Thyroid gland (tissue), 4 donors: ENCODE data around the gene KCNJ15. TPM values are rescaled to one million over a fixed set of nuclear protein-coding genes. Genes with fewer than 3 reads are reported as not detected.
A peak's percentile ranks its signal among the peaks of the same experiment; 100 is the strongest.

Experiments used
- DNase-seq, 2 donors: peaks; one replicate each; pipeline ENCODE4 v3.0.0-alpha.2; 2019
- H3K27ac ChIP-seq, 3 donors: fragments of 200-600 bp; sonication (generic); 1 replicate in 2 of 3; 2 replicates in 1 of 3; pipeline ENCODE4 v1.5.1; 2016 to 2019; ENCODE audit warnings: mild to moderate bottlenecking in 1 of 3, moderate library complexity in 1 of 3
- H3K27me3 ChIP-seq: fragments of 200-600 bp; sonication (generic); one replicate; pipeline ENCODE4 v1.5.1; 2019
- H3K36me3 ChIP-seq, 2 donors: fragments of 200-600 bp; sonication (generic); one replicate each; pipeline ENCODE4 v1.5.1; 2016 to 2019
- H3K4me1 ChIP-seq, 2 donors: fragments of 200-600 bp; sonication (generic); one replicate each; pipeline ENCODE4 v1.5.1; 2017 to 2019
- H3K4me3 ChIP-seq, 3 donors: fragments of 200-600 bp; sonication (generic); replicated peaks in 1 of 3; 1 replicate in 2 of 3; 2 replicates in 1 of 3; pipeline ENCODE4 v1.5.1; 2016; ENCODE audit warnings: mild to moderate bottlenecking in 1 of 3
- H3K9me3 ChIP-seq: fragments of 200-600 bp; sonication (generic); one replicate; pipeline ENCODE4 v1.5.1; 2017
- CTCF ChIP-seq, 6 experiments: fragments of 200-600 bp in 3 of 6; fragments of 450-650 bp in 3 of 6; sonication (generic) in 3 of 6; IDR thresholded peaks; one replicate each; pipeline ENCODE4 v1.5.1; 2016 to 2019; ENCODE audit warnings: antibody characterized with exemption in 6 of 6, mild to moderate bottlenecking in 2 of 6, inconsistent platforms in 1 of 6, moderate library complexity in 1 of 6
- POLR2A ChIP-seq, 2 donors: fragments of 450-650 bp; IDR thresholded peaks; one replicate each; pipeline ENCODE4 v1.6.1; 2017; ENCODE audit warnings: antibody characterized with exemption in 2 of 2, mild to moderate bottlenecking in 2 of 2, moderate library complexity in 1 of 2
- WGBS, 2 donors: methylation state at CpG; one replicate each; pipeline ENCODE4 v1.1.5; 2017; 5-methylcytosine and 5-hydroxymethylcytosine counted together
- intact Hi-C: fragments of 100-400 bp; cut with DNase I; formaldehyde crosslinking; loops from one replicate; pipeline ENCODE4 v1.15.1; 2023
- total RNA-seq, 4 donors: library from RNA; depleted of rRNA; stranded (reverse); fragments of >200 nt; gene quantifications; one replicate each; pipeline ENCODE4 v1.2.3, GENCODE V29; 2016

KCNJ15 gene
- total RNA-seq, 4 donors from 2014 or later, result 29.2 to 71.2 (median 59.5) TPM

- Histone ChIP-seq H3K9me3 (no peaks in the 10 kb centered on the region), H3K4me3 (no peak overlapping the region), H3K36me3 (no peaks in the 10 kb centered on the region), H3K27ac (peak overlapping the region in 2 of 3 donors; percentile 35 to 72), H3K4me1 (peaks cover 45 to 80% of the 10 kb centered on the region in 2 donors), H3K27me3 (no peaks in the 10 kb centered on the region)
- WGBS, 2 donors, result 88 to 97% methylated on average over 7 to 8 of the region's 8 CpGs
- intact Hi-C loops, result loop anchor here (10.0 kb wide), 1 partner anchor 45 kb away; no protein-coding TSS in a partner anchor
- no peak for DNase-seq
- TF ChIP-seq CTCF (IDR thresholded peaks at IDR 0.05), result no peak
- no peak for TF ChIP-seq POLR2A (IDR thresholded peaks at IDR 0.05)
These were observed 42.9 kb downstream of the KCNJ15 start for GRCh38 chr21:38299671-38300070.

DNA sequence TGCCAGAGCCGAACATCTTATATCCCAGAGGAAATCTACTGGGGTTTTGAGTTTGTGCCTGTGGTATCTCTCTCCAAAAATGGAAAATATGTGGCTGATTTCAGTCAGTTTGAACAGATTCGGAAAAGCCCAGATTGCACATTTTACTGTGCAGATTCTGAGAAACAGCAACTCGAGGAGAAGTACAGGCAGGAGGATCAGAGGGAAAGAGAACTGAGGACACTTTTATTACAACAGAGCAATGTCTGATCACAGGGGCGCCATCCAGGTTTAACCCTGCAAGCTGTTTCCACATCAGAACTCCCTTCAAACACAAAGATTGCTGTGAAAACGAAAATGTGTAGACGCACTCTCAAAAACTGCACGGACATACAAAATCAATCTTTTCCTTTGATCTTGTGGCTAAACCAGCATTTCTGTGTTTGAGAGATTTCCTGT is 43.4 kb downstream of the KCNJ15 start:
- Histone ChIP-seq H3K36me3 (no peaks in the 10 kb centered on the region), H3K27me3 (no peaks in the 10 kb centered on the region), H3K27ac (peak overlapping the region; percentile 35 to 72 (median 59)), H3K9me3 (no peaks in the 10 kb centered on the region), H3K4me3 (no peak overlapping the region), H3K4me1 (peaks cover 43 to 75% of the 10 kb centered on the region in 2 donors)
- TF ChIP-seq CTCF (IDR thresholded peaks at IDR 0.05), result no peak
- TF ChIP-seq POLR2A (IDR thresholded peaks at IDR 0.05), result no peak
- DNase-seq, result no peak
- whole genome bisulfite sequencing, 2 donors, result 55 to 67% methylated on average over 7 of the region's 7 CpGs
- intact Hi-C loops, result no loop called here

DNA sequence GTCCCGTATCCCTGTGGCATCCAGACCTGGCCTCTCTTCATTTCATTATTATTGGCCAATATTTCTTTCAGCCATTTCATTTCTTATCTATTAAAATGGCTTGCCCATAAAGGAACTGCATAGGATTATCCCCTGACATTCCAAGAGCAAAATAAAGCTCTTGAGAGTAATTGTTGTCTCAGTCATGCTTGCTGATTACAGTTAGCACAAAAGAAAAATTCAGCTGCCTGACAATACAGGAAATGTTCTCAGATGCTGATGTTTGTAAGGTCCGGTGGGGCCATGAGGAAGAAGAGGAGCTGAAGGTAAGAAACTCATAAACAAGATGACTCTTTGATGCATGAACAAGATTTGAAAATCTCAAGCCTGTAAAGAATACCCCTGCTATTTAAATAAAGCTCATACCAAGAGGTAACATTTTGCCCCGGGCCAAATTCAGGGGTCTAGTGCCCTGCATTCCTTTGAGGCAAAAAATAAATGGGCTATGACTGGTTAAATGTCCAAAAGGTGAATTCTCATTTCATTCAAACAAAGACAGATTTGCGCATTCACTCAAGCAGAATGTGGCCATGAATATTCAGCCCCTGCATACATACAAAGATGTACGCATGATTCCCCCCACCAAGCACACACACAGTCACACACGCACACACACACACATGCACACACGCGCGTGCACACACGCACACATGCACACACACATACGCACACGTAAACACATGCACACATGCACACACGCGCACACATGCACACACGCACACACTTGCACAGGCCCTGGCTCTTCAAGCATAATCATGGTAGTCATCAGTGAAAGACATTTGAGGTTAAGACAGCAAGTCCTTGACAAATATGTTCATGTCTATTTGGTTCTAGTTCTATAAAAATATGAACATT is 44.8 kb downstream of the KCNJ15 start:
- Histone ChIP-seq H3K9me3 (no peaks in the 10 kb centered on the region), H3K27ac (peak overlapping the region; percentile 35 to 72 (median 59)), H3K36me3 (no peaks in the 10 kb centered on the region), H3K4me3 (no peak overlapping the region), H3K27me3 (no peaks in the 10 kb centered on the region), H3K4me1 (peaks cover 32 to 61% of the 10 kb centered on the region in 2 donors)
- intact Hi-C loops, result no loop called here
- no peak for TF ChIP-seq CTCF (IDR thresholded peaks at IDR 0.05)
- no peak for TF ChIP-seq POLR2A (IDR thresholded peaks at IDR 0.05)
- 77 to 83% methylated on average over 15 of the region's 15 CpGs for WGBS, 2 donors
- DNase-seq, result no peak

DNA sequence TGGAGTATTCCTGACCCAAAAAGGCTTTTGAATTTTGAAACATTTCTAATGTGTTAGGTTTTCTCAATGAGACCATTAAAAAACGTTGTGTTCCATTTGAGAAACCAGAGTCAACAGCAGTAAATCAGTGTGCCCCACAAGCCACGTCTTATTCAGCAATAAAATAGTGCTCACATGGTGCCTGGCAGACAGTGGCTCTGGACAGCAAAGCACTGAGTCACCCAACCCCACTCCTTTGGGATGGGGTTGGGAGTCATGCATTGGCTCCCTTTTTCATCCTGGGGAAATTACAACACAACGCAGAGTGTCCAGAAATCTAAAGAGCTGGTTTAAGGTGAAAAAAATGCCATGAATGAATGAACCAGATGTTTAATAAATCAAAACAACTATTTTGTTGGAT is 46.5 kb downstream of the KCNJ15 start:
- Histone ChIP-seq H3K4me1 (peaks cover 17 to 49% of the 10 kb centered on the region in 2 donors), H3K4me3 (no peak overlapping the region), H3K27me3 (no peaks in the 10 kb centered on the region), H3K36me3 (no peaks in the 10 kb centered on the region), H3K27ac (peak overlapping the region; percentile 5 to 72 (median 33)), H3K9me3 (no peaks in the 10 kb centered on the region)
- intact Hi-C loops, result no loop called here
- peak in 1 of 2 donors; percentile 33 for DNase-seq
- 69 to 77% methylated on average over 3 of the region's 3 CpGs for WGBS, 2 donors
- TF ChIP-seq CTCF (IDR thresholded peaks at IDR 0.05), result no peak
- no peak for TF ChIP-seq POLR2A (IDR thresholded peaks at IDR 0.05)
